Activated CD4-positive, alpha-beta T cell treated with anti-CD3 and anti-CD28 coated beads for 36 hours (primary cell): ENCODE results near the gene MRPL42. TPM values are rescaled to one million over a fixed set of nuclear protein-coding genes. Genes with fewer than 3 reads are reported as not detected.
"Not testable (repeated sequence)": the region's sequence is repeated elsewhere in the genome, so short reads cannot be mapped to it uniquely, and the experiment has no call there.

Source experiments
- ATAC-seq: fragments of 200-7000 bp; cut with Tn5 transposase; one replicate; pipeline ENCODE4 v1.10.0; 2021; ENCODE audit warnings: mild to moderate bottlenecking, moderate library complexity
- CTCF ChIA-PET: fragments of 350-600 bp; sonication (Branson Sonifier 250); formaldehyde crosslinking; loops from one replicate; lab custom pipeline; 2021; ENCODE audit warnings: antibody characterized with exemption; lab: Charles Lee
- POLR2A ChIA-PET: fragments of 350-600 bp; sonication (Branson Sonifier 250); formaldehyde crosslinking; loops from one replicate; lab custom pipeline; 2021; ENCODE audit warnings: antibody characterized with exemption, inconsistent platforms; lab: Charles Lee
- DNase-seq: peaks from one replicate; pipeline ENCODE4 v3.0.0-alpha.2; 2020
- H3K27ac Mint-ChIP-seq: one replicate; pipeline ENCODE4 v1.8.0; 2021; ENCODE audit warnings: mixed read lengths
- H3K27me3 Mint-ChIP-seq: one replicate; pipeline ENCODE4 v1.8.0; 2021; ENCODE audit warnings: mixed read lengths
- H3K36me3 Mint-ChIP-seq: one replicate; pipeline ENCODE4 v1.8.0; 2021; ENCODE audit warnings: low read depth, mixed read lengths
- H3K4me1 Mint-ChIP-seq: one replicate; pipeline ENCODE4 v1.8.0; 2021; ENCODE audit warnings: mixed read lengths
- H3K4me3 Mint-ChIP-seq: one replicate; pipeline ENCODE4 v1.8.0; 2021; ENCODE audit warnings: mild to moderate bottlenecking, moderate library complexity, mixed read lengths
- H3K9me3 Mint-ChIP-seq: one replicate; pipeline ENCODE4 v1.8.0; 2021; ENCODE audit warnings: low read depth, mixed read lengths
- intact Hi-C, 2 experiments: fragments of 100-400 bp; cut with DNase I in 1 of 2; cut with micrococcal nuclease in 1 of 2; formaldehyde crosslinking; loops; one replicate each; pipeline versions ENCODE4 v1.14.2 to v1.15.1; 2022 to 2024; cut with DNase I, micrococcal nuclease
- total RNA-seq, 2 experiments: library from RNA; stranded (reverse); gene quantifications; one replicate each; pipeline ENCODE4 v1.2.3, GENCODE V29; 2021

Gene MRPL42
- total RNA-seq, 2 experiments from 2014 or later = 78.7 to 98.3 TPM

- peaks cover 17% of the 10 kb centered on the region for H3K36me3 Mint-ChIP-seq
- H3K4me1 Mint-ChIP-seq = peaks cover 29% of the 10 kb centered on the region
- ATAC-seq = no peak
- intact Hi-C loops = loop anchor here in 1 of 2 experiments (10.0 kb wide), 1 partner anchor 799 kb away; no protein-coding TSS in a partner anchor
- H3K27me3 Mint-ChIP-seq = no peaks in the 10 kb centered on the region
- no peaks in the 10 kb centered on the region for H3K9me3 Mint-ChIP-seq
- H3K4me3 Mint-ChIP-seq = no peak overlapping the region
- CTCF ChIA-PET = interaction anchor here (1.2 to 3.1 kb wide), 2 partner anchors 46 to 636 kb away, joined by 3 to 10 read pairs; no protein-coding TSS in a partner anchor
- DNase-seq = no peak
- H3K27ac Mint-ChIP-seq = no peak overlapping the region
- POLR2A ChIA-PET = no interaction called here
Measured at GRCh38 chr12:93465841-93466240, 1.5 kb upstream of the MRPL42 start.

- H3K9me3 Mint-ChIP-seq = no peaks in the 10 kb centered on the region
- peaks cover 29% of the 10 kb centered on the region for H3K4me1 Mint-ChIP-seq
- POLR2A ChIA-PET = no interaction called here
- CTCF ChIA-PET = interaction anchor here (1.0 to 3.1 kb wide), 5 partner anchors 12 to 635 kb away, joined by 3 to 10 read pairs (median 4); no protein-coding TSS in a partner anchor
- no peaks in the 10 kb centered on the region for H3K27me3 Mint-ChIP-seq
- H3K4me3 Mint-ChIP-seq = peak overlapping the region; percentile 95
- peaks cover 18% of the 10 kb centered on the region for H3K36me3 Mint-ChIP-seq
- peak overlapping the region; percentile 93 for H3K27ac Mint-ChIP-seq
- intact Hi-C loops = loop anchor here (1.0 to 10.0 kb wide), 6 partner anchors 24 to 798 kb away; partner anchors contain the start of gene CRADD (in 1 of the 2)
- no peak for DNase-seq
- no peak for ATAC-seq
Measured at GRCh38 chr12:93466625-93467350, 526 bp upstream of the MRPL42 start.

- ChIA-PET CTCF (interaction anchor here (0.6 to 3.1 kb wide), 8 partner anchors 11 to 634 kb away, joined by 3 to 10 read pairs (median 4); no protein-coding TSS in a partner anchor), POLR2A (interaction anchor here (0.6 kb wide), 1 partner anchor 34 kb away, joined by 4 read pairs; no protein-coding TSS in a partner anchor)
- ATAC-seq (peak; percentile 47), DNase-seq (no peak)
- H3K27me3 Mint-ChIP-seq = no peaks in the 10 kb centered on the region
- H3K36me3 Mint-ChIP-seq = peaks cover 18% of the 10 kb centered on the region
- intact Hi-C loops = loop anchor here in 1 of 2 experiments (10.0 kb wide), 1 partner anchor 797 kb away; no protein-coding TSS in a partner anchor
- H3K4me1 Mint-ChIP-seq = peaks cover 29% of the 10 kb centered on the region
- peak overlapping the region; percentile 95 for H3K4me3 Mint-ChIP-seq
- peak overlapping the region; percentile 93 for H3K27ac Mint-ChIP-seq
- no peaks in the 10 kb centered on the region for H3K9me3 Mint-ChIP-seq
Measured at GRCh38 chr12:93468008-93468371, 676 bp downstream of the MRPL42 start.

GRCh38 chr12:93469386-93469785 is 2.1 kb downstream of the MRPL42 start:
- intact Hi-C loops = loop anchor here in 1 of 2 experiments (10.0 kb wide), 1 partner anchor 795 kb away; no protein-coding TSS in a partner anchor
- ChIA-PET POLR2A (interaction anchor here (0.7 kb wide), 1 partner anchor 28 kb away, joined by 7 read pairs; the partner anchor contains the start of gene UBE2N), CTCF (no interaction called here)
- Mint-ChIP-seq H3K4me1 (peaks cover 29% of the 10 kb centered on the region), H3K27ac (no peak overlapping the region), H3K4me3 (no peak overlapping the region), H3K36me3 (peaks cover 18% of the 10 kb centered on the region), H3K9me3 (no peaks in the 10 kb centered on the region), H3K27me3 (no peaks in the 10 kb centered on the region)
- ATAC-seq (no peak), DNase-seq (no peak)

GRCh38 chr12:93476555-93476954 is 9.2 kb downstream of the MRPL42 start:
- H3K4me3 Mint-ChIP-seq = no peak overlapping the region
- no peaks in the 10 kb centered on the region for H3K27me3 Mint-ChIP-seq
- no peak for ATAC-seq
- CTCF ChIA-PET = interaction anchor here (1.4 to 1.8 kb wide), 2 partner anchors 19 to 26 kb away, joined by 4 to 7 read pairs; no protein-coding TSS in a partner anchor
- H3K4me1 Mint-ChIP-seq = peaks cover 4% of the 10 kb centered on the region
- no peak for DNase-seq
- no peaks in the 10 kb centered on the region for H3K9me3 Mint-ChIP-seq
- intact Hi-C loops = no loop called here
- H3K27ac Mint-ChIP-seq = no peak overlapping the region
- H3K36me3 Mint-ChIP-seq = peaks cover 22% of the 10 kb centered on the region
- POLR2A ChIA-PET = interaction anchor here (0.5 kb wide), 1 partner anchor 36 kb away, joined by 7 read pairs; no protein-coding TSS in a partner anchor

- ATAC-seq (no peak), DNase-seq (no peak)
- no peaks in the 10 kb centered on the region for H3K4me1 Mint-ChIP-seq
- intact Hi-C loops = no loop called here
- POLR2A ChIA-PET = no interaction called here
- H3K4me3 Mint-ChIP-seq = no peak overlapping the region
- CTCF ChIA-PET = interaction anchor here (0.6 to 1.2 kb wide), 2 partner anchors 619 to 1585 kb away, joined by 3 to 4 read pairs; no protein-coding TSS in a partner anchor
- H3K36me3 Mint-ChIP-seq = peaks cover 20% of the 10 kb centered on the region
- H3K9me3 Mint-ChIP-seq = no peaks in the 10 kb centered on the region
- H3K27me3 Mint-ChIP-seq = no peaks in the 10 kb centered on the region
- H3K27ac Mint-ChIP-seq = no peak overlapping the region
Measured at GRCh38 chr12:93482721-93483120, 15.4 kb downstream of the MRPL42 start.

- intact Hi-C loops = no loop called here
- no peaks in the 10 kb centered on the region for H3K4me1 Mint-ChIP-seq
- peaks cover 20% of the 10 kb centered on the region for H3K36me3 Mint-ChIP-seq
- no peaks in the 10 kb centered on the region for H3K27me3 Mint-ChIP-seq
- ChIA-PET POLR2A (interaction anchor here (0.7 kb wide), 1 partner anchor 575 kb away, joined by 4 read pairs; no protein-coding TSS in a partner anchor), CTCF (interaction anchor here (0.8 to 1.5 kb wide), 2 partner anchors 19 to 90 kb away, joined by 4 read pairs; partner anchors contain the start of gene SOCS2)
- no peak for DNase-seq
- H3K27ac Mint-ChIP-seq = no peak overlapping the region
- H3K9me3 Mint-ChIP-seq = no peaks in the 10 kb centered on the region
- no peak overlapping the region for H3K4me3 Mint-ChIP-seq
- ATAC-seq = no peak
Measured at GRCh38 chr12:93483151-93483807, 16.0 kb downstream of the MRPL42 start.

GRCh38 chr12:93484315-93484981 is 17.1 kb downstream of the MRPL42 start:
- no peak for ATAC-seq
- no peaks in the 10 kb centered on the region for H3K27me3 Mint-ChIP-seq
- intact Hi-C loops = no loop called here
- peaks cover 22% of the 10 kb centered on the region for H3K36me3 Mint-ChIP-seq
- no peaks in the 10 kb centered on the region for H3K9me3 Mint-ChIP-seq
- ChIA-PET POLR2A (interaction anchor here (0.7 kb wide), 1 partner anchor 576 kb away, joined by 4 read pairs; no protein-coding TSS in a partner anchor), CTCF (interaction anchor here (1.0 to 1.5 kb wide), 3 partner anchors 18 to 65 kb away, joined by 3 to 4 read pairs (median 4); no protein-coding TSS in a partner anchor)
- DNase-seq = no peak
- H3K4me1 Mint-ChIP-seq = no peaks in the 10 kb centered on the region
- no peak overlapping the region for H3K27ac Mint-ChIP-seq
- no peak overlapping the region for H3K4me3 Mint-ChIP-seq

GRCh38 chr12:93492808-93493207 is 25.5 kb downstream of the MRPL42 start:
- ATAC-seq, H3K27me3 Mint-ChIP-seq, H3K9me3 Mint-ChIP-seq, H3K4me3 Mint-ChIP-seq, intact Hi-C loops, CTCF ChIA-PET, POLR2A ChIA-PET, H3K27ac Mint-ChIP-seq, DNase-seq: not testable (repeated sequence)
- peaks cover 41% of the 10 kb centered on the region for H3K36me3 Mint-ChIP-seq
- H3K4me1 Mint-ChIP-seq = peaks cover 13% of the 10 kb centered on the region

GRCh38 chr12:93494096-93494495 is 26.8 kb downstream of the MRPL42 start:
- Mint-ChIP-seq H3K27me3 (no peaks in the 10 kb centered on the region), H3K9me3 (no peaks in the 10 kb centered on the region), H3K36me3 (peaks cover 35% of the 10 kb centered on the region), H3K4me1 (peaks cover 13% of the 10 kb centered on the region), H3K27ac (peak overlapping the region; percentile 29), H3K4me3 (no peak overlapping the region)
- ATAC-seq = no peak
- ChIA-PET CTCF (interaction anchor here (1.1 to 1.7 kb wide), 2 partner anchors 9 to 609 kb away, joined by 5 read pairs; no protein-coding TSS in a partner anchor), POLR2A (interaction anchor here (0.6 kb wide), 1 partner anchor 22 kb away, joined by 5 read pairs; no protein-coding TSS in a partner anchor)
- no peak for DNase-seq
- intact Hi-C loops = no loop called here
